T-helper 1 cell treated with Interleukin-12 subunit alpha and Interleukin-12 subunit beta and Interleukin-4 antibody, amounts not matched to agents 30 ng/mL and 1 ng/mL, for 36 hours (primary cell): ENCODE data around the gene SHISA6. TPM values are rescaled to one million over a fixed set of nuclear protein-coding genes. Genes with fewer than 3 reads are reported as not detected.

ENCODE experiments used
- intact Hi-C: fragments of 100-400 bp; cut with micrococcal nuclease; formaldehyde crosslinking; loops from one replicate; pipeline ENCODE4 v1.15.1; 2024
- total RNA-seq: library from RNA; stranded (reverse); gene quantifications from 2 replicates; pipeline ENCODE4 v1.2.3, GENCODE V29; 2022

SHISA6 gene
- total RNA-seq, 1 donor from 2014 or later = not detected

- intact Hi-C loops = no loop called here
Measured at GRCh38 chr17:11514981-11515680, 274.1 kb downstream of the SHISA6 start.

GRCh38 chr17:11515901-11516300, 274.9 kb downstream of the SHISA6 start:
- intact Hi-C loops = no loop called here

- intact Hi-C loops = no loop called here
Measured at GRCh38 chr17:11535231-11535630, 294.2 kb downstream of the SHISA6 start.

- intact Hi-C loops = no loop called here
Measured at GRCh38 chr17:11538366-11538765, 297.4 kb downstream of the SHISA6 start.

GRCh38 chr17:11539637-11540036, 298.6 kb downstream of the SHISA6 start:
- intact Hi-C loops = no loop called here

- intact Hi-C loops = no loop called here
Measured at GRCh38 chr17:11545002-11545401, 304.0 kb downstream of the SHISA6 start.

- intact Hi-C loops = no loop called here
Measured at GRCh38 chr17:11545696-11546095, 304.7 kb downstream of the SHISA6 start.

- intact Hi-C loops = no loop called here
Measured at GRCh38 chr17:11547853-11548252, 306.8 kb downstream of the SHISA6 start.

GRCh38 chr17:11548398-11548797, 307.4 kb downstream of the SHISA6 start:
- intact Hi-C loops = no loop called here

- intact Hi-C loops = no loop called here
Measured at GRCh38 chr17:11550431-11550830, 309.4 kb downstream of the SHISA6 start.

GRCh38 chr17:11551442-11551841, 310.4 kb downstream of the SHISA6 start:
- intact Hi-C loops = no loop called here

- intact Hi-C loops = no loop called here
Measured at GRCh38 chr17:11553135-11553534, 312.1 kb downstream of the SHISA6 start.

GRCh38 chr17:11554042-11554441, 313.0 kb downstream of the SHISA6 start:
- intact Hi-C loops = no loop called here

- intact Hi-C loops = no loop called here
Measured at GRCh38 chr17:11554542-11554941, 313.5 kb downstream of the SHISA6 start.

- intact Hi-C loops = no loop called here
Measured at GRCh38 chr17:11555530-11555929, 314.5 kb downstream of the SHISA6 start.

- intact Hi-C loops = no loop called here
Measured at GRCh38 chr17:11557727-11558452, 316.9 kb downstream of the SHISA6 start.

- intact Hi-C loops = no loop called here
Measured at GRCh38 chr17:11558681-11559234, 317.7 kb downstream of the SHISA6 start.

- intact Hi-C loops = no loop called here
Measured at GRCh38 chr17:11559601-11560000, 318.6 kb downstream of the SHISA6 start.

- intact Hi-C loops = no loop called here
Measured at GRCh38 chr17:11561281-11561680, 320.3 kb downstream of the SHISA6 start.

GRCh38 chr17:11561702-11562101, 320.7 kb downstream of the SHISA6 start:
- intact Hi-C loops = no loop called here

GRCh38 chr17:11564589-11565380, 323.8 kb downstream of the SHISA6 start:
- intact Hi-C loops = no loop called here

- intact Hi-C loops = no loop called here
Measured at GRCh38 chr17:11565591-11565990, 324.6 kb downstream of the SHISA6 start.
